Epidermal melanocyte (primary cell): ENCODE results near the gene SH2D3A.
"Not testable (repeated sequence)": the region's sequence is repeated elsewhere in the genome, so short reads cannot be mapped to it uniquely, and the experiment has no call there.

Experiments used
- DNase-seq: peaks from one replicate; pipeline ENCODE4 v3.0.0; 2011; ENCODE audit warnings: low spot score; ENCODE audit not compliant: insufficient read length

SH2D3A gene

GRCh38 chr19:6790194-6791128 is 23.2 kb upstream of the SH2D3A start:
- no peak for DNase-seq

GRCh38 chr19:6788896-6789295 is 21.7 kb upstream of the SH2D3A start:
- no peak for DNase-seq

- no peak for DNase-seq
Measured at GRCh38 chr19:6787393-6787792, 20.2 kb upstream of the SH2D3A start.

- DNase-seq = no peak
Measured at GRCh38 chr19:6779206-6779605, 12.0 kb upstream of the SH2D3A start.

- no peak for DNase-seq
Measured at GRCh38 chr19:6778386-6778785, 11.2 kb upstream of the SH2D3A start.

GRCh38 chr19:6777434-6777833 is 10.2 kb upstream of the SH2D3A start:
- no peak for DNase-seq

GRCh38 chr19:6776999-6777398 is 9.8 kb upstream of the SH2D3A start:
- no peak for DNase-seq

GRCh38 chr19:6776045-6776444 is 8.8 kb upstream of the SH2D3A start:
- not testable (repeated sequence) for DNase-seq

GRCh38 chr19:6774821-6775707 is 7.8 kb upstream of the SH2D3A start:
- no peak for DNase-seq

GRCh38 chr19:6773323-6773931 is 6.2 kb upstream of the SH2D3A start:
- DNase-seq = no peak

- no peak for DNase-seq
Measured at GRCh38 chr19:6772866-6773322, 5.7 kb upstream of the SH2D3A start.

GRCh38 chr19:6772028-6772865 is 5.0 kb upstream of the SH2D3A start, which contains the start of gene VAV1:
VAV1 (plus strand) TSS chr19:6772708; CDS start chr19:6772808, 100 bp downstream.
- DNase-seq = no peak

GRCh38 chr19:6771648-6772027 is 4.4 kb upstream of the SH2D3A start:
- not testable (repeated sequence) for DNase-seq

GRCh38 chr19:6769006-6769619 is 1.9 kb upstream of the SH2D3A start:
- DNase-seq = no peak

- DNase-seq = no peak
Measured at GRCh38 chr19:6768236-6768785, 1.1 kb upstream of the SH2D3A start.

- DNase-seq = no peak
Measured at GRCh38 chr19:6767081-6767356, 216 bp downstream of the SH2D3A start.

- no peak for DNase-seq
Measured at GRCh38 chr19:6766357-6767080, 716 bp downstream of the SH2D3A start.

- DNase-seq = no peak
Measured at GRCh38 chr19:6765738-6766356, 1.4 kb downstream of the SH2D3A start.

GRCh38 chr19:6762253-6762797 is 4.9 kb downstream of the SH2D3A start:
- DNase-seq = not testable (repeated sequence)
